ENCODE measurements around the gene DLGAP1.

- TF ChIP-seq EZH2phosphoT487 (IDR thresholded peaks at IDR 0.05; ENCODE audit: insufficient read depth, low read depth) (no peak), EZH2 (IDR thresholded peaks at IDR 0.05; ENCODE audit: insufficient read depth, poor library complexity, severe bottlenecking) (no peak)
Observed at GRCh38 chr18:4309227-4309626, 145.9 kb downstream of the DLGAP1 start.
